ENCODE results near the gene KRTAP12-3.

DNA sequence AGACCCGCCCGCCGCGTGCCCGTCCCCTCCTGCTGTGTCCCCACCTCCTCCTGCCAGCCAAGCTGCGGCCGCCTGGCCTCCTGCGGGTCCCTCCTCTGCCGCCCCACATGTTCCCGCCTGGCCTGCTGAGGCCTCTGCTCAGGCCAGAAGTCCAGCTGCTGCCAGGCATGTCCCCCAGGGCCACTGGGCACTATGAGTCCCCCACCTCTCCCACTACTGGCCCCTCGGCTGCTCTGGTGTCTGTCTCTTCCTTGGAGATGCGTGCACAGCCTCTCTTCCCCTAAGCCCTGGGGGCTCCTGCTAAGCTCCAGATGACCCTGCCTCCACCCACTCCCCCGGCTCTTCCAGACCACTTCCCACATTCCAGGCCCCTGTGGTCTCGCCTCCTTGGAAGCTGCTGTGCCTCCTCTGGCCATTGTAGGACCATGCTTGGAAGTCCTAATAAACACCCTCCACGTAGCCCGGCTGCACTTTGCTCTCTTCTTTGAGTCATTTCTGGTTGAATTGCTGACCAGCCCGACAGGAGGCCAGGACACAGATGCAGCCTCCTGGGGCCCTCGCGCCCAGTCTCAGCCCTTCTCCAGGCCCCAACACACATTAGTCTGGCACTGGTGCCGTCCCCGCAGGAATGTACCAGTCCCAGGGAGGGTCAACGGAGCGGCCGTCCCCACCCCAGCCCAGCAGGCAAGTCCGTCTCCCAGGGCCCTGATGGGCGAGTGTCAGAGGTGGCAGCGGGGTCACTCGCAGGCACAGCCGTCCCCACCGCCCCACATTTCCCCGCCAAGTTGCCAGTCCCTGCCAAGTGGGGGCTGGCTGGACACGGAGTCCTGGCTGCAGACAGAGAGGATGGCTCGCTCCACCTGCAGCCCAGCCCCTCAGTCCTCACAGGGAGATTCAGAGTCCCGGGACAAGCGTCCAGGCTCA is 40.3 kb downstream of the KRTAP12-3 start:
- no peak for TF ChIP-seq CTCF (IDR thresholded peaks at IDR 0.05)
- TF ChIP-seq POLR2A (IDR thresholded peaks at IDR 0.05) = no peak

Data from uterus (tissue), 2 donors.